Activated CD4-positive, alpha-beta T cell treated with anti-CD3 and anti-CD28 coated beads for 36 hours (primary cell): Measurements from ENCODE around the gene MFAP2. TPM values are rescaled to one million over a fixed set of nuclear protein-coding genes. Genes with fewer than 3 reads are reported as not detected.

ENCODE experiments used
- ATAC-seq: fragments of 200-7000 bp; cut with Tn5 transposase; one replicate; pipeline ENCODE4 v1.10.0; 2021; ENCODE audit warnings: mild to moderate bottlenecking, moderate library complexity
- CTCF ChIA-PET: fragments of 350-600 bp; sonication (Branson Sonifier 250); formaldehyde crosslinking; loops from one replicate; lab custom pipeline; 2021; ENCODE audit warnings: antibody characterized with exemption; lab: Charles Lee
- POLR2A ChIA-PET: fragments of 350-600 bp; sonication (Branson Sonifier 250); formaldehyde crosslinking; loops from one replicate; lab custom pipeline; 2021; ENCODE audit warnings: antibody characterized with exemption, inconsistent platforms; lab: Charles Lee
- DNase-seq: peaks from one replicate; pipeline ENCODE4 v3.0.0-alpha.2; 2020
- H3K27ac Mint-ChIP-seq: one replicate; pipeline ENCODE4 v1.8.0; 2021; ENCODE audit warnings: mixed read lengths
- H3K27me3 Mint-ChIP-seq: one replicate; pipeline ENCODE4 v1.8.0; 2021; ENCODE audit warnings: mixed read lengths
- H3K36me3 Mint-ChIP-seq: one replicate; pipeline ENCODE4 v1.8.0; 2021; ENCODE audit warnings: low read depth, mixed read lengths
- H3K4me1 Mint-ChIP-seq: one replicate; pipeline ENCODE4 v1.8.0; 2021; ENCODE audit warnings: mixed read lengths
- H3K4me3 Mint-ChIP-seq: one replicate; pipeline ENCODE4 v1.8.0; 2021; ENCODE audit warnings: mild to moderate bottlenecking, moderate library complexity, mixed read lengths
- H3K9me3 Mint-ChIP-seq: one replicate; pipeline ENCODE4 v1.8.0; 2021; ENCODE audit warnings: low read depth, mixed read lengths
- intact Hi-C, 2 experiments: fragments of 100-400 bp; cut with DNase I in 1 of 2; cut with micrococcal nuclease in 1 of 2; formaldehyde crosslinking; loops; one replicate each; pipeline versions ENCODE4 v1.14.2 to v1.15.1; 2022 to 2024; cut with DNase I, micrococcal nuclease
- total RNA-seq, 2 experiments: library from RNA; stranded (reverse); gene quantifications; one replicate each; pipeline ENCODE4 v1.2.3, GENCODE V29; 2021

Gene MFAP2
- total RNA-seq, 2 experiments from 2014 or later = not detected

- no peak for DNase-seq
- H3K27ac Mint-ChIP-seq = no peak overlapping the region
- H3K4me3 Mint-ChIP-seq = no peak overlapping the region
- no peaks in the 10 kb centered on the region for H3K9me3 Mint-ChIP-seq
- peaks cover 8% of the 10 kb centered on the region for H3K4me1 Mint-ChIP-seq
- intact Hi-C loops = loop anchor here in 1 of 2 experiments (1.0 kb wide), 1 partner anchor 13 kb away; no protein-coding TSS in a partner anchor
- POLR2A ChIA-PET = no interaction called here
- no peaks in the 10 kb centered on the region for H3K36me3 Mint-ChIP-seq
- no peaks in the 10 kb centered on the region for H3K27me3 Mint-ChIP-seq
- CTCF ChIA-PET = no interaction called here
- no peak for ATAC-seq
Measured at GRCh38 chr1:16926491-16927073, 53.8 kb downstream of the MFAP2 start.

GRCh38 chr1:16925635-16926490 is 54.6 kb downstream of the MFAP2 start:
- intact Hi-C loops = no loop called here
- ChIA-PET CTCF (interaction anchor here (0.6 kb wide), 1 partner anchor 204 kb away, joined by 3 read pairs; no protein-coding TSS in a partner anchor), POLR2A (no interaction called here)
- Mint-ChIP-seq H3K27ac (no peak overlapping the region), H3K36me3 (no peaks in the 10 kb centered on the region), H3K27me3 (no peaks in the 10 kb centered on the region), H3K4me3 (no peak overlapping the region), H3K4me1 (peaks cover 15% of the 10 kb centered on the region), H3K9me3 (no peaks in the 10 kb centered on the region)
- DNase-seq = no peak
- ATAC-seq = no peak

DNA sequence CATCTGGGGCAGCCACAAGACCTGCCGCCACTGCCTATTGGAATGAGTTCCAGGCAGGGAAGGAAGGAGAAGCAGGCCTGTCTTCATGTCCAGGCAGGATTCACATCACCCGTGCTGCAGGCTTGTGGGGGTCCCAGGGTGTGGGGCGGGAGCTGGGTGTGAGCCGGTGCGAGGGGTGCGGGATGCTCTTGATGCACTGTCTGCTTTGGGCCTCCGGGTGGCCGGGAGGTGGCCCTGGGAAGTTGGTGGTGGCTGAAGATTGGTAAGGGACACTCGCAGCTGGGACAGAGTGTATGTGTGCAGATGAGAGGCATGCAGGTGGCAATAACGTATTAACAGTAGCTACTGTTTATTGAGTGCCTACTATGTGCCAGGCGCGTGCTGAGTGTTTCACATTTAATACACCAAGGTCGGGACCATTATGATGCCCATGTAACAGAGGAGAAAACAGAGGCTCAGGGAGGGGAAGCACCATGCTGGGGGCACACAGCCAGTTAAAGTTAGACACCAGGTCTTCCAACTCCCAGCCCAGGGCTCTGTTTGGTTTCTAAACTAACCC is 55.4 kb downstream of the MFAP2 start:
- ChIA-PET CTCF (interaction anchor here (0.6 kb wide), 1 partner anchor 203 kb away, joined by 3 read pairs; no protein-coding TSS in a partner anchor), POLR2A (no interaction called here)
- Mint-ChIP-seq H3K9me3 (no peaks in the 10 kb centered on the region), H3K27ac (no peak overlapping the region), H3K27me3 (no peaks in the 10 kb centered on the region), H3K4me1 (peaks cover 16% of the 10 kb centered on the region), H3K36me3 (no peaks in the 10 kb centered on the region), H3K4me3 (no peak overlapping the region)
- DNase-seq = no peak
- intact Hi-C loops = no loop called here
- ATAC-seq = no peak

Other genes starting within 250 kb of the MFAP2 start
- 1,000 to 10,000 TPM; 1,573 to 2,291 TPM for gene RNU1-4, start 240.1 kb downstream of the MFAP2 start, total RNA-seq
- 1,000 to 10,000 TPM; 1,573 to 2,291 TPM for gene RNU1-2, start 84.6 kb downstream of the MFAP2 start, total RNA-seq
- gene CROCC, start 58.7 kb downstream of the MFAP2 start, total RNA-seq = 10 to 100 TPM; 18.4 to 25.7 TPM
- 10 to 100 TPM; 30.7 to 32.0 TPM for gene ATP13A2, start 31.3 kb upstream of the MFAP2 start, total RNA-seq
- gene SDHB, start 73.4 kb upstream of the MFAP2 start, total RNA-seq = 100 to 1,000 TPM; 132 to 149 TPM
- under 1 TPM in 1 of 2 experiments, not detected in 1; 0.05 TPM for gene PADI2, start 138.8 kb upstream of the MFAP2 start, total RNA-seq
- not detected for gene PADI1, start 224.5 kb upstream of the MFAP2 start, total RNA-seq